Stimulated activated CD8-positive, alpha-beta memory T cell treated with anti-CD3 and anti-CD28 coated beads, Interleukin-12 subunit alpha, Interleukin-12 subunit beta, amount 100 ng/mL, for 24 hours (primary cell): ENCODE measurements around the gene KRTAP12-3.

Source experiments
- DNase-seq: peaks from one replicate; pipeline ENCODE4 v3.0.0-alpha.2; 2020; ENCODE audit errors: extremely low read depth

The KRTAP12-3 gene

GRCh38 chr21:44702973-44703730 lies 45.4 kb downstream of the KRTAP12-3 start:
- no peak for DNase-seq

GRCh38 chr21:44703731-44704635 lies 46.3 kb downstream of the KRTAP12-3 start:
- no peak for DNase-seq

GRCh38 chr21:44704636-44705001 lies 46.9 kb downstream of the KRTAP12-3 start:
- DNase-seq = no peak

- DNase-seq = no peak
Measured at GRCh38 chr21:44706026-44706705, 48.4 kb downstream of the KRTAP12-3 start.

- no peak for DNase-seq
Measured at GRCh38 chr21:44706706-44707581, 49.2 kb downstream of the KRTAP12-3 start.
